ENCODE results near the gene TANC1. TPM values are rescaled to one million over a fixed set of nuclear protein-coding genes. Genes with fewer than 3 reads are reported as not detected.
"Not testable (repeated sequence)": the region's sequence is repeated elsewhere in the genome, so short reads cannot be mapped to it uniquely, and the experiment has no call there.

Gene TANC1
- total RNA-seq, 1 experiment from 2014 or later: 16.6 TPM

GRCh38 chr2:159029936-159030335 lies 61.5 kb downstream of the TANC1 start:
- DNase-seq (ENCODE audit: low spot score): no peak

- DNase-seq (ENCODE audit: low spot score): peak; percentile 16
Measured at GRCh38 chr2:159030674-159031380, 62.4 kb downstream of the TANC1 start.

GRCh38 chr2:159032146-159032545 lies 63.7 kb downstream of the TANC1 start:
- no peak for DNase-seq (ENCODE audit: low spot score)

- DNase-seq (ENCODE audit: low spot score): no peak
Measured at GRCh38 chr2:159032580-159032979, 64.1 kb downstream of the TANC1 start.

- no peak for DNase-seq (ENCODE audit: low spot score)
Measured at GRCh38 chr2:159034713-159035112, 66.3 kb downstream of the TANC1 start.

GRCh38 chr2:159035790-159036411 lies 67.5 kb downstream of the TANC1 start:
- DNase-seq (ENCODE audit: low spot score): peak; percentile 62

GRCh38 chr2:159036461-159036860 lies 68.0 kb downstream of the TANC1 start:
- not testable (repeated sequence) for DNase-seq (ENCODE audit: low spot score)

- DNase-seq (ENCODE audit: low spot score): not testable (repeated sequence)
Measured at GRCh38 chr2:159041328-159041727, 72.9 kb downstream of the TANC1 start.

- DNase-seq (ENCODE audit: low spot score): no peak
Measured at GRCh38 chr2:159042115-159042850, 73.8 kb downstream of the TANC1 start.

- no peak for DNase-seq (ENCODE audit: low spot score)
Measured at GRCh38 chr2:159043710-159044109, 75.3 kb downstream of the TANC1 start.

GRCh38 chr2:159044804-159045286 lies 76.4 kb downstream of the TANC1 start:
- DNase-seq (ENCODE audit: low spot score): no peak

- no peak for DNase-seq (ENCODE audit: low spot score)
Measured at GRCh38 chr2:159045545-159046454, 77.4 kb downstream of the TANC1 start.

GRCh38 chr2:159046966-159047365 lies 78.5 kb downstream of the TANC1 start:
- DNase-seq (ENCODE audit: low spot score): no peak

- DNase-seq (ENCODE audit: low spot score): no peak
Measured at GRCh38 chr2:159050426-159050825, 82.0 kb downstream of the TANC1 start.

- DNase-seq (ENCODE audit: low spot score): no peak
Measured at GRCh38 chr2:159051133-159051532, 82.7 kb downstream of the TANC1 start.

GRCh38 chr2:159051661-159052060 lies 83.2 kb downstream of the TANC1 start:
- no peak for DNase-seq (ENCODE audit: low spot score)

- DNase-seq (ENCODE audit: low spot score): peak; percentile 65
Measured at GRCh38 chr2:159052157-159052601, 83.7 kb downstream of the TANC1 start.

- DNase-seq (ENCODE audit: low spot score): peak; percentile 92
Measured at GRCh38 chr2:159053161-159054031, 85.0 kb downstream of the TANC1 start.

- DNase-seq (ENCODE audit: low spot score): no peak
Measured at GRCh38 chr2:159054032-159054334, 85.5 kb downstream of the TANC1 start.

- DNase-seq (ENCODE audit: low spot score): peak; percentile 27
Measured at GRCh38 chr2:159054985-159055384, 86.5 kb downstream of the TANC1 start.

GRCh38 chr2:159060518-159060917 lies 92.1 kb downstream of the TANC1 start:
- DNase-seq (ENCODE audit: low spot score): no peak

Measured in H4 (cell line).